HFFc6 (cell line): ENCODE results near the gene PSMD11. TPM values are rescaled to one million over a fixed set of nuclear protein-coding genes. Genes with fewer than 3 reads are reported as not detected.

ENCODE experiments used
- DNase-seq: peaks from one replicate; pipeline ENCODE4 v3.0.0-alpha.2; 2018
- H3K27ac Mint-ChIP-seq: 2 replicates; pipeline ENCODE4 v1.8.0; 2020; ENCODE audit warnings: mild to moderate bottlenecking, mixed read lengths
- H3K27me3 Mint-ChIP-seq: 2 replicates; pipeline ENCODE4 v1.8.0; 2021; ENCODE audit warnings: mild to moderate bottlenecking, moderate library complexity, mixed read lengths; ENCODE audit not compliant: insufficient read depth
- H3K36me3 Mint-ChIP-seq: 2 replicates; pipeline ENCODE4 v1.8.0; 2021; ENCODE audit warnings: low read depth, mixed read lengths
- H3K4me1 Mint-ChIP-seq: 2 replicates; pipeline ENCODE4 v1.8.0; 2020; ENCODE audit warnings: low read depth, mixed read lengths
- H3K4me3 Mint-ChIP-seq: 2 replicates; pipeline ENCODE4 v1.8.0; 2020; ENCODE audit warnings: mild to moderate bottlenecking, moderate library complexity, mixed read lengths
- H3K9me3 Mint-ChIP-seq: 2 replicates; pipeline ENCODE4 v1.8.0; 2020; ENCODE audit warnings: mild to moderate bottlenecking, mixed read lengths
- total RNA-seq, 6 experiments: library from RNA; stranded (reverse); fragmentation: NEBNext Ultra II Directional; extraction: Animal tissue kit (Norgen Biotek cat#: 25700); gene quantifications; 2 replicates in 1 of 6; 3 replicates in 5 of 6; pipeline ENCODE4 v1.2.3, GENCODE V29; 2021
- TF ChIP-seq, protein P1 (sequence below): fragments of 200-600 bp; sonication (generic); IDR thresholded peaks from 2 replicates; pipeline ENCODE4 v1.5.0; 2021; ENCODE audit warnings: antibody characterized with exemption, mild to moderate bottlenecking

Gene PSMD11
- total RNA-seq, 6 experiments from 2014 or later, result 105 to 121 (median 110) TPM

DNA sequence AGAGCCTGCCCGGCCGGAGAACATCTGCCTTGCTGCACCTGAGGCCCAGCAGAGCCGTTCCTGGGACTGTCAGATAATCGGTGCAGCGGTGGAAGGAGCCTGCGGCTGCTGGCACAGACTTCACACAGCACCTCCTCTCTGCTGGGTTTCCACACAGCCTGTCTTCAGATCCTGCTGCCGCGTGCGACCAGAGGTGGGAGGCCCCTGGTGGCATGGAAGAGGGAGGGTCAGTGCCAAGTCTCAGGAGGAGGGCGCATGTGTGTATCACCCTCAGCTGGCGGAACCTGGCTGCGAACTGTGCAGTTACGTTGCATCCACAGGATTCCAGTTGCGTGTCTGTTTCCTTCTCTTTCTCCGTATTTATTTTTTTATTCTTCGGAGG is 45.8 kb downstream of the PSMD11 start:
- Mint-ChIP-seq H3K4me1 (peaks cover 29% of the 10 kb centered on the region), H3K9me3 (no peaks in the 10 kb centered on the region), H3K27me3 (no peaks in the 10 kb centered on the region), H3K27ac (no peak overlapping the region), H3K36me3 (peaks cover 4% of the 10 kb centered on the region; the same call in 1 of the 2 replicates), H3K4me3 (no peak overlapping the region)
- no peak for DNase-seq
- TF ChIP-seq, protein P1, sequence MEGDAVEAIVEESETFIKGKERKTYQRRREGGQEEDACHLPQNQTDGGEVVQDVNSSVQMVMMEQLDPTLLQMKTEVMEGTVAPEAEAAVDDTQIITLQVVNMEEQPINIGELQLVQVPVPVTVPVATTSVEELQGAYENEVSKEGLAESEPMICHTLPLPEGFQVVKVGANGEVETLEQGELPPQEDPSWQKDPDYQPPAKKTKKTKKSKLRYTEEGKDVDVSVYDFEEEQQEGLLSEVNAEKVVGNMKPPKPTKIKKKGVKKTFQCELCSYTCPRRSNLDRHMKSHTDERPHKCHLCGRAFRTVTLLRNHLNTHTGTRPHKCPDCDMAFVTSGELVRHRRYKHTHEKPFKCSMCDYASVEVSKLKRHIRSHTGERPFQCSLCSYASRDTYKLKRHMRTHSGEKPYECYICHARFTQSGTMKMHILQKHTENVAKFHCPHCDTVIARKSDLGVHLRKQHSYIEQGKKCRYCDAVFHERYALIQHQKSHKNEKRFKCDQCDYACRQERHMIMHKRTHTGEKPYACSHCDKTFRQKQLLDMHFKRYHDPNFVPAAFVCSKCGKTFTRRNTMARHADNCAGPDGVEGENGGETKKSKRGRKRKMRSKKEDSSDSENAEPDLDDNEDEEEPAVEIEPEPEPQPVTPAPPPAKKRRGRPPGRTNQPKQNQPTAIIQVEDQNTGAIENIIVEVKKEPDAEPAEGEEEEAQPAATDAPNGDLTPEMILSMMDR, result no peak

DNA sequence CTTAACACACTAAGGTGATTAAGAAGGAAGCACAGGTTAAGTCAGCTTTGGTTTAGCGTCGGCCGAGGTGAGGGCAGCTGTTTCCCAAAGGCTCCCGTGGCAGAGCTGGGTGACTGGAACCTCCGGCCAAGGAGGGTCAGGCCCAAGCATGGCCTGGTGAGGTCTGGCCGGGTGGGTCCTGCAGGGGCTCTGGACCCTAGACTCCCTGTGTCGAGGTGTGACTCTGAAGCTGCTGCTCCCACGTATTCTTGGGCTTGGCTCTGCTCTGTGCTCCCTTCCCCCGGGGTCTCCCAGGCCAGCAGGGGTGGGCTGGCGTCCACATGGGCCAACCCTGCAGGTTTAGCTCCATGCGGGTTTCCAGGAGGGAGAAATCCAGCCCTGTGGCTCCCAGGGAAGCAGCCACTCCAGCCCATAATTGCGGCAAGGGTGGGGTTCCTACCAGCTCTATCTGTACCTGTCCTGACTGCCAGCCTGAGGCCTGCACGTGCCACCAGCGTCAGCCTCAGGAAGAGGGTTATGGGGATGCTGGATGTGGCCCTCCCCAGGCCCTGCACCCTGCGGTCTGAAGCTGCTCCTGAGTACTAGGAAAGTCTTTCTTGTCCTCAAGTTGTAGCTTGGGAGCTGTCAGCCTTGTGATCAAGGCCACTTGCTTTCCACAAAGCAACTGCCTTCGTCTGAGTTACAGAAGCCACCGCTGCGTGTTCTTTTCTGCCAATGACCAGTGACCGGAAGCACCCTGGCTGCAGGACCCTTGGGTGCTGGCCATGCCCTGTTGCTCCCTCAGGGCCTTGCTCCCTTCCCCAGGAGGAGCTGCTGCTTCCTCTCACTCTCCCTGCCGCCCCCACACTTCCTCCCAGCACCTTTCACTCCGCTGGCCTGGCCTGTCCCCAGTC is 47.3 kb downstream of the PSMD11 start:
- Mint-ChIP-seq H3K4me1 (peaks cover 32% of the 10 kb centered on the region), H3K4me3 (no peak overlapping the region), H3K9me3 (no peaks in the 10 kb centered on the region), H3K27me3 (no peaks in the 10 kb centered on the region), H3K27ac (no peak overlapping the region; the same call in 1 of the 2 replicates), H3K36me3 (peaks cover 4% of the 10 kb centered on the region; the same call in 1 of the 2 replicates)
- TF ChIP-seq, protein P1, result no peak
- no peak for DNase-seq

DNA sequence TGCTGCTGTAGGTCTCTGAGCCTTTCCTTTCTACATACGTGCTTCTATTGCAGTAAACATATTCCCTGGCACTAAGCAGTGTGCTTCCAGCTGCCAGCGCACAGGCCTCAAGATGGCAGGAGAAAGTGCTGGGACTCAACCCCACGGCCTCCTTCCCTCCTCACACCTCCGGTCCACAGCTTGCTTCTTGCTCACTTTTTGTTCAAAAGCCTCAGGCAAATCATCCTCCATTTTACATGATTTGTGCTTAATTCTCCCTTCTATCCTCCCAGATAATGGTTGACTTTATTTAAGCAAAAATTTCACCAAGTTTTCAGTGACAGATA is 47.9 kb downstream of the PSMD11 start:
- TF ChIP-seq, protein P1, result no peak
- no peak for DNase-seq
- H3K27me3 Mint-ChIP-seq, result no peaks in the 10 kb centered on the region
- no peaks in the 10 kb centered on the region for H3K9me3 Mint-ChIP-seq
- peaks cover 38% of the 10 kb centered on the region for H3K4me1 Mint-ChIP-seq
- H3K27ac Mint-ChIP-seq, result no peak overlapping the region; the same call in 1 of the 2 replicates
- H3K36me3 Mint-ChIP-seq, result peaks cover 4% of the 10 kb centered on the region; the same call in 1 of the 2 replicates
- no peak overlapping the region for H3K4me3 Mint-ChIP-seq

DNA sequence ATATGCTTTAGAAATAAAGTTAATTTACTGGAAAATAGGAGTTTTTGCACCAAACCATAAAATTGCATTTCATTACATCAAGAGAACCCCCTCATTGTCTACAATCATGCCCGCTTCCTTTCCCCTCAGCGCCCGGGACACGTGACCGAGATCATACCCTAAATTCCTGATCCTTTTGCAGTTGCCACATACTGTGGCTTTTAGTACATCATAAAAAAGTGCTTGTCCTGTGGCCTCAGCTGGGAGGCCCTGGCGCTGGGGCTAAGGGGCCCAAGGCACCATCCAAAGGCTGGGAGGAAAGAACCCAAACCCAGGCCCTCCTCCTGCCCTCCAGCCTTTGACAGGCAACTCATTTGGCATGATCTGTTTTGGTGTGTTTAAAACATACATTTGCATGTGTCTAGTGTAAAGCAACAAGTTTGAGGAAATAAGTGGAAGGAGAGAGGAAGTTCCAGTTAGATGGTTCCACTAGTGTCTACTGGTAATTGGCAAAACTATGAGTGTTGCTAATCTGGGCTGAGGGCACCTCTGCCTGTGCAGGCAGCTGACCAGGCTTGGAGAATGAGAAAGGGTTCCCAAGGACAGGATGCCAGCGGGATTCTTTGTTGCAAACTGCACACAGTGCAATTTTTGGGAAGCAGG is 48.5 kb downstream of the PSMD11 start:
- H3K27ac Mint-ChIP-seq, result no peak overlapping the region
- no peak overlapping the region for H3K4me3 Mint-ChIP-seq
- H3K9me3 Mint-ChIP-seq, result no peaks in the 10 kb centered on the region
- DNase-seq, result no peak
- no peaks in the 10 kb centered on the region for H3K27me3 Mint-ChIP-seq
- peaks cover 40% of the 10 kb centered on the region for H3K4me1 Mint-ChIP-seq
- H3K36me3 Mint-ChIP-seq, result peaks cover under 1% of the 10 kb centered on the region; the same call in 1 of the 2 replicates
- TF ChIP-seq, protein P1, result no peak

DNA sequence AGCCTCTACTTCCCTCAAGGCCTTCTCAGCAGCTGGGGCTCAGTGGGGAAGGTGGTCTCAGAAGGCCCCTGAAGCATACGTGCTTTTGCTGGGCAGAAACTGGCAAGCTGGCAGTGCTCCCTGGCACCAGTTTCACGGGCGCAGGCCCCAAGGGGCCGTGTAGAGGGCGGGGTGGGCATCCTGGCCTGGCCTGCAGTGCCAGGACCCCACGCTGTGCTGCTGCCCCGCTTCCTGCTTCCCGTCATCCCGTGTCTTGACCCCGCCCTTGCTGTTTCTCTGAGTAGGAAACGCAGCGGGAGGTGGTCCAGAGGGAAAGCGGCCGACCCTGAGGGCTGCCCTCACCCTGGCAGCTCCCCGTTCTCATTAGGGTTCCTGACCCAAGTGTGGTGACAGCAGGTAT is 49.3 kb downstream of the PSMD11 start:
- TF ChIP-seq, protein P1, result no peak
- no peak overlapping the region for H3K4me3 Mint-ChIP-seq
- H3K27ac Mint-ChIP-seq, result no peak overlapping the region
- no peaks in the 10 kb centered on the region for H3K9me3 Mint-ChIP-seq
- H3K27me3 Mint-ChIP-seq, result no peaks in the 10 kb centered on the region
- H3K4me1 Mint-ChIP-seq, result peaks cover 37% of the 10 kb centered on the region
- no peaks in the 10 kb centered on the region for H3K36me3 Mint-ChIP-seq
- DNase-seq, result no peak
